ENCODE data around the gene CSNK1A1.
A peak's percentile ranks its signal among the peaks of the same experiment; 100 is the strongest.
"Not testable (repeated sequence)": the region's sequence is repeated elsewhere in the genome, so short reads cannot be mapped to it uniquely, and the experiment has no call there.

Gene CSNK1A1

GRCh38 chr5:149572170-149572569 lies 20.9 kb upstream of the CSNK1A1 start:
- DNase-seq = no peak

- DNase-seq = no peak
These were observed 16.0 kb upstream of the CSNK1A1 start for GRCh38 chr5:149567226-149567625.

GRCh38 chr5:149564542-149565140 lies 13.4 kb upstream of the CSNK1A1 start:
- peak; percentile 37 to 66 for DNase-seq

GRCh38 chr5:149563466-149563865 lies 12.2 kb upstream of the CSNK1A1 start:
- DNase-seq = no peak

GRCh38 chr5:149561848-149562247 lies 10.6 kb upstream of the CSNK1A1 start:
- no peak for DNase-seq

- no peak for DNase-seq
These were observed 8.5 kb upstream of the CSNK1A1 start for GRCh38 chr5:149559706-149560105.

GRCh38 chr5:149552553-149553160 lies 1.4 kb upstream of the CSNK1A1 start:
- no peak for DNase-seq

- no peak for DNase-seq
These were observed 827 bp upstream of the CSNK1A1 start for GRCh38 chr5:149552038-149552494.

GRCh38 chr5:149550594-149551226 lies 529 bp downstream of the CSNK1A1 start:
- DNase-seq = no peak

GRCh38 chr5:149550268-149550583 lies 1.0 kb downstream of the CSNK1A1 start:
- DNase-seq = no peak

GRCh38 chr5:149549461-149550267 lies 1.6 kb downstream of the CSNK1A1 start:
- peak; percentile 20 to 49 for DNase-seq

- no peak for DNase-seq
These were observed 4.3 kb downstream of the CSNK1A1 start for GRCh38 chr5:149546974-149547373.

GRCh38 chr5:149545327-149545726 lies 5.9 kb downstream of the CSNK1A1 start:
- no peak for DNase-seq

- DNase-seq = no peak
These were observed 7.2 kb downstream of the CSNK1A1 start for GRCh38 chr5:149544028-149544420.

GRCh38 chr5:149543361-149544027 lies 7.7 kb downstream of the CSNK1A1 start:
- DNase-seq = no peak

GRCh38 chr5:149541893-149542292 lies 9.3 kb downstream of the CSNK1A1 start:
- DNase-seq = no peak

GRCh38 chr5:149540089-149540488 lies 11.2 kb downstream of the CSNK1A1 start:
- no peak for DNase-seq

GRCh38 chr5:149537374-149537975 lies 13.8 kb downstream of the CSNK1A1 start:
- DNase-seq = no peak

GRCh38 chr5:149535787-149536186 lies 15.5 kb downstream of the CSNK1A1 start:
- not testable (repeated sequence) for DNase-seq

GRCh38 chr5:149532413-149532812 lies 18.8 kb downstream of the CSNK1A1 start:
- DNase-seq = no peak

GRCh38 chr5:149529463-149529862 lies 21.8 kb downstream of the CSNK1A1 start:
- DNase-seq = no peak

- DNase-seq = no peak
These were observed 22.8 kb downstream of the CSNK1A1 start for GRCh38 chr5:149528281-149529060.

Measured in NCI-H2081 (cell line).